GM12874 (cell line): ENCODE data around the gene NFYC.

ENCODE experiments used
- TF ChIP-seq, protein P1 (sequence below): IDR thresholded peaks from 2 replicates; pipeline ENCODE4 v1.5.1; 2011; ENCODE audit warnings: low read depth, mild to moderate bottlenecking, control low read depth, low read length, moderate library complexity; ENCODE audit not compliant: insufficient read depth

NFYC gene

DNA sequence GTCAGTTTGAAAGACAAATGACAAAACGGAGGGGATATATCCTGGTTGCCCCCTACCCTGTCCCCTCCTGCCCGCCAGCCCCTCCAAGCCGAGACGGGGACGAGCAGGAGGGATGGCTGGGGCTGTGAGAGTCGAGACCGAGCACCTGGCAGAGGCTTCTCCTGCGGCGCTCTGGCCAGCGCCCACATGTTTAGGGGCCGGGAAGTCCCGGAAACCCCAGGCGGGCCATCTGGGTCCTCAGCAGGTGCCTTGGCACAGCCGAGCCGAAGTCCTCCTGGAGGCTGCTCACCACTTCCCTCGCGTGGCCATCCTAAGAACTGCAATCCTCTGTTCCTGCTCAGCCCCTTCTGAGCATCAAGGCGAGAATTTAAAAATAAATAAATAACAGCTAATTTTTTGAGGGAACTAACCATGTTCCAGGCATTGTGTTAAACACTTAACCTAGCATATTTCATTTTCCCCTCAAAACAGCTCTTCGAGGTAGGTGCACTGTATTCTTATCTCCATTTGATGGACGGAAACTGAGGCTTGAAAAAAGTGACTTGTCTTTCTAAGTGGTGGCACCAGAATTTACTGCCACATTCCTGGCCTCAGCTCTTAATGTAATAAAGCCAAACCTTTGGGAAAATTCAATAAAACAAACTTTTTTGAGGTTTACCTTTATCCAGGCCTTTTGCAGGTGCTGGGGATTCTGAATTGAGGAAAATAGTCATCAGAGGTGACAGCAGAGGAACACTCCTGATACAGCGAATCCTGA is 22.6 kb upstream of the NFYC start:
- TF ChIP-seq, protein P1, sequence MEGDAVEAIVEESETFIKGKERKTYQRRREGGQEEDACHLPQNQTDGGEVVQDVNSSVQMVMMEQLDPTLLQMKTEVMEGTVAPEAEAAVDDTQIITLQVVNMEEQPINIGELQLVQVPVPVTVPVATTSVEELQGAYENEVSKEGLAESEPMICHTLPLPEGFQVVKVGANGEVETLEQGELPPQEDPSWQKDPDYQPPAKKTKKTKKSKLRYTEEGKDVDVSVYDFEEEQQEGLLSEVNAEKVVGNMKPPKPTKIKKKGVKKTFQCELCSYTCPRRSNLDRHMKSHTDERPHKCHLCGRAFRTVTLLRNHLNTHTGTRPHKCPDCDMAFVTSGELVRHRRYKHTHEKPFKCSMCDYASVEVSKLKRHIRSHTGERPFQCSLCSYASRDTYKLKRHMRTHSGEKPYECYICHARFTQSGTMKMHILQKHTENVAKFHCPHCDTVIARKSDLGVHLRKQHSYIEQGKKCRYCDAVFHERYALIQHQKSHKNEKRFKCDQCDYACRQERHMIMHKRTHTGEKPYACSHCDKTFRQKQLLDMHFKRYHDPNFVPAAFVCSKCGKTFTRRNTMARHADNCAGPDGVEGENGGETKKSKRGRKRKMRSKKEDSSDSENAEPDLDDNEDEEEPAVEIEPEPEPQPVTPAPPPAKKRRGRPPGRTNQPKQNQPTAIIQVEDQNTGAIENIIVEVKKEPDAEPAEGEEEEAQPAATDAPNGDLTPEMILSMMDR = peak; percentile 90

DNA sequence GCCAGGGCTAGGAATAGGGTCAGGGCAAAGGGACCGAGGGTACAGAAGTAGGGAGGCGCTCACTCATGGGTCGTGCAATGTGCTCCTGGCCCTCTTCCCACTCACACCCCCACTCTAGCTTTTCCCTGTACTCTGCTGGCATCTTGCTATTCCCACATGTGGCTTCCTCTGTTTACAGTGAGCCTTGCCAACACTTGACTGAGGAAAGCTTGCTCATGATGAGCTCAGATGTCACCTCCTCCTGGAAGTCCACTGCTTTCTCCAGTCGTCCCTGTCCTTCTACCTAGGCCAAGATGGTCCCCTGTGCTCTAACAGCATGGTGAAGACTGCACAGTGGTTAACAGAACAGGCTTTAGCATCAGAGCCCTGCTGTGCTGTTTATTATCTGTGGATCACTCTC is 18.1 kb upstream of the NFYC start:
- TF ChIP-seq, protein P1 = no peak

DNA sequence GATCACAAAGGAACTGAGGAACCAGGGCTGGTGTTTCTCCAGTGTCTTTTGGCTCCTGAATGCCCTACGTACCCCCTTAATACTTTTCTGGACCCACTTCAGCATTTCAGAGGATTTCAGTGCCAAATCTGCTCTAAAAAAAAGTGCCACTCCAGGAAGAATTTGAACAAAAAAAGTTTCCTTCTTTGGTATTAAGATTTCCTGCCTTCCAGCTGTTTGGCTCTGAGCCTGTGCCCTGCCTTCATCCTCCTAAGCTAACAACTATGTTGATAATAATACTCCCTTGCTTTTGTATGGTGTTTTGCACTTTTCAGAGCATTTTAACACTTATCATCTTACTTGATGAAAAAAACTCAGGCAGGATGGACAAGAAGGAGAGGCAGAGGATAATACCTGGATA is 15.0 kb upstream of the NFYC start:
- TF ChIP-seq, protein P1 = no peak

DNA sequence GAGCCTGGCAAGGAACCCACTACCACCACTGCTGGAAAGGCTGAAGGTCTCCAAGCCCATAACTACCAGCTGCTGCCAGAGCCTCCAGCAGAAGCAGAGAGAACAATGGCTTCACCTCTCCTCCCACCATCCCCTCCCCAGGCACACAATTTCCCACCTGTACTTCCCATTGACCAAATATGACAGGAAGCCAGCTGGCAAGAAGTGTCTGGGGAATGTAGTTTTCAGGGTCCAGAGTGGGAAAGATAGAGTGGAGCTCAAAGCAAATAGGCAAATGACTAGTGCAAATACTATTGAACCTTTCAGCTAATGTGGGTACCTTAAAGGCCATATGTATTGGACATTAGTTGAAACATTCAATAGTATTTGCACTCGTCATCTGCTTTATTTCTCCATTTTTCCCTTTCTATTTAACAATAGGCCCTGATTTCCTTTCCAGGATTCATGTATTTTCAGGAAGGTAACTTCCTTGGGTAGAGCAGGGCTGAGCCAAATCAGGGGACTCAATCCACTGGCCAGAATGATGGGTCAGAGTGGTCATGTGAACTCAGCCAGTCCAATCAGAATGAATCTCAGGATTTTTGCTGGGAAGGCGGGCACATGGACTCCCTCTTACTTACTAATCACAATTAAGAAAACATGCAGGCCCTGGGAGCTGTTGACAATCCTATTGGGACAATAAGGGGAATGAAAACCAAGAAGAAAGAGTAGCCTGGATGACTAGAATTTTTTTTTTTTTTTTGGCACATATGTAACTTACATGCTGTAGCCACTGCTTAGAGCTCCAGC is 12.1 kb upstream of the NFYC start:
- TF ChIP-seq, protein P1 = no peak

DNA sequence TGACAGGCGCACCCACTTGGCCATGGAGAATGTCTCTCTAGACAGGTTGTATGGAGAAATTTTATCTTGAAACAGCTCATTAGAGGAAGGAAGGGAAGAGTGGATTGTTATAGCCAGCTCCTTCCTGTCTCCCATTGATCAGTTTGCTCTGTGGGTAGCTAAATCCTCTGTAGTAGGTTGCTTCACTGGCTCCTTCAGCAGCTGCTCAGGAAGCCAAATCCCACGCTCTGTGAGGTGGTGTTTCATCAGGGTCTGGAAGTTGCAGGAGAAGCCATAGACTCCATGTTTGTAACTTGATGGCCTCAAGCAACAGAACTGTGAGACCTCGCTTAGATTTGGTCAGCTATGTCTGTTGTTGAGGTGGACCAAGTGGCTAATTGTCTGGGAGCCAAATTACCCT is 6.8 kb upstream of the NFYC start:
- TF ChIP-seq, protein P1 = no peak

DNA sequence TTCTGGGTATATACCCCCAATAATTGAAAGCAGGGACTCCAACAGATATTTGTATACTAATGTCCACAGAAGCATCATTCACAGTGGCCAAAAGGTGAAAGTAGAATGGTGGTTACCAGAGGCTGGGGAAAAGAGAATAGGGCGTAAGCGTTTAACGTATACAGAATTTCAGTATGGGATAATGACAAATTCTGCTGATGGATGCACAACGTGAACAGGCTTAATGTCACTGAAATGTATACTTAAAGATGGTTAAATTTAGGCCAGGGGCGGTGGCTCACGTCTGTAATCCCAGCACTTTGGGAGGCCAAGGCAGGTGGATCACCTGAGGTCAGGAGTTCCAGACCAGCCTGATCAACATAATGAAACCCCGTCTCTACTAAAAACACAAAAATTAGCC is 4.4 kb upstream of the NFYC start:
- TF ChIP-seq, protein P1 = no peak

DNA sequence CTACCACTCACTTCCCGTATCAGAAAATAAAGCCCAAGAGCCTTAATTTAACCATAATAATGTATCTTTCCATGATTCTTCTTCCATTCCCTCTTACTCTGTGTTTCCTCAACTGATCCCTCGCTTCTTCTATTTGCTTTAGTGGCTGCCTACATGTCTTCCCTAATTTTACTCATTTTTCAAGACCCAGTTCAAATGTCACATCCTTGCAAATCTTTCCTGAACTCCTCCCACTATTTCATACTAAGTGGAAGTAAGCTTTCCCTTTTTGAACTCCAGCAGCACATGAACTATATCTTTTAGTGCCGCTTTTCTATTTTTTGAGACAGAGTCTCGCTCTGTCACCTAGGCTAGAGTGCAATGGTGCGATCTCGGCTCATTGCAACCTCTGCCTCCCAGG is 3.8 kb upstream of the NFYC start:
- TF ChIP-seq, protein P1 = no peak
